Kidney glomerular epithelial cell (primary cell): ENCODE measurements around the gene LY6G5B.

Experiments
- DNase-seq: peaks from one replicate; lab custom pipeline; 2025; lab: John Stamatoyannopoulos, UW

The LY6G5B gene

DNA sequence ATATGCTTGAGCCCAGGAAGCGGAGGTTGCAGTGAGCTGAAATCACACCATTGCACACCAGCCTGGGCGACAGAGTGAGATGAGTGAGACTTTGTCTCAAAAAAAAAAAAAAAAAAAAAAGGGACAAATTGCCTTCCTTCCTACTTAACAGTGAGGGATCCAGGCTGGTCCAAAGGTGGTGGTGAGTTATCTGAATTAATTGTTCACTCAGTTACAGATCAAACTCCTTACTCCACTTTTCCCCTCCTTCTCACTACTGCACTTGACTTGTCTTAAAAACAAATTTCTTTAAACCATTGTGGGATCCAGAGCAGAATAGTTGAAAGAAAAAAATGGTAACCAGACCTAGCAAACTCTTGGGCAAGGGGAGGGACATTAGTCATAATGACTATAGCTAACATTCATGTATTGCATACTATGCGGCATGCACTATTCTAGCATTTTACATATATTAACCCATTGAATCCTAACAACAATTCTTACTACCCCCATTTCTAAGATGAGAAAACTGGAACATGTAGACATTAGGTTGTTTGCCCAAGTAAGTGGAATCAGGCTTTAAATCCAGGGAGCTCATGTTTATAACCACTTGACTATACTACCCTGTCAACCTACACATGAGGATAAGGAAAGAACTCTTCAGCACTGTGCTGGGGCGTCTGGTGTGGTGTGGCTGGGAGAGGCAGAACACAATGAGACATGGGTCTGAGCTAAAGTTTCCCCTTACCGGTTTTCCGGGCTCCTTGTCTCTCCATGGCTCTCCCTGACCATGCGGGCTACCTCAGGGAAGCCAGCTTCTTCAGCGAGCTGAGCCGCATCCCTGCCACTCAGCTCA is 6.4 kb upstream of the LY6G5B start:
- DNase-seq, result no peak

DNA sequence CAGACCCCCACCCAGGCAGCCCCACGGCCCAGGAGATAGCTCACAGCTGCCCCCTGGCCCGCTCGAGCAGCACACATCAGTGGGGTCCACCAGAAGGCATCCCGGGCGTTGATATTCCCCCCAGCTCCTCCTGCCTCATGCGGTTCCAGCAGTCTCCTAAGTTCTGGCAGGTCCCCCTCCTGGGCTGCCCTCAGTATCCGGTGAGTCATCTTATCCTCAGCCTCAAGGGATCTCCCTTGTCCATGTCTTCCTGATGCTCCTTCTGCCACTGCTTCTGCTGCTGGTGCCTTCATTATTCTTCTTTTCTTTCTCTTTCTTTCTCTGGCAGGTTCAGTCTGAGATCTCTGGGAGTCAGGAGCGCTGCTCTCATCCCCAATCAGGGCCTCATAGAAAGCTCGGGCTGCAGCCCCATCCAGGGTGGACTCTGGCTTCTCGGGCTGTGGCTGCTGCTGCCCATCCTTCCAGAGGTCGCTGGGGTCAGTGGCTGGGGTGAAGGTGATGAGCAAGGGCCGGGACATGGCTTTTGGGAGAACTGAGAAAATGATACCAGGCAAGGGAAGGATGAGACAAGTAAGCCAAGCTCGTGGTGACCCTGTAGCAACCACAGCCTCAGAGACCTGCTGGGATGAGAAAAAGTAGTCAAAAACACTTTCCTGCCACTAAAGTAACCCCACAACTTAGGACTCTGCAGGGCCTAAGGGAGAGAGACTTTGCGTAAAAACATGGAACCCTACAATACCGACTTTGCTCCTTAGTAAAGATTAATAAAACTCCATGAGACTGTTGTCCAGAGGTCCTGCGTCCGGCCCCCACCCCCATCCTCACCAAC is 5.6 kb upstream of the LY6G5B start:
- no peak for DNase-seq

DNA sequence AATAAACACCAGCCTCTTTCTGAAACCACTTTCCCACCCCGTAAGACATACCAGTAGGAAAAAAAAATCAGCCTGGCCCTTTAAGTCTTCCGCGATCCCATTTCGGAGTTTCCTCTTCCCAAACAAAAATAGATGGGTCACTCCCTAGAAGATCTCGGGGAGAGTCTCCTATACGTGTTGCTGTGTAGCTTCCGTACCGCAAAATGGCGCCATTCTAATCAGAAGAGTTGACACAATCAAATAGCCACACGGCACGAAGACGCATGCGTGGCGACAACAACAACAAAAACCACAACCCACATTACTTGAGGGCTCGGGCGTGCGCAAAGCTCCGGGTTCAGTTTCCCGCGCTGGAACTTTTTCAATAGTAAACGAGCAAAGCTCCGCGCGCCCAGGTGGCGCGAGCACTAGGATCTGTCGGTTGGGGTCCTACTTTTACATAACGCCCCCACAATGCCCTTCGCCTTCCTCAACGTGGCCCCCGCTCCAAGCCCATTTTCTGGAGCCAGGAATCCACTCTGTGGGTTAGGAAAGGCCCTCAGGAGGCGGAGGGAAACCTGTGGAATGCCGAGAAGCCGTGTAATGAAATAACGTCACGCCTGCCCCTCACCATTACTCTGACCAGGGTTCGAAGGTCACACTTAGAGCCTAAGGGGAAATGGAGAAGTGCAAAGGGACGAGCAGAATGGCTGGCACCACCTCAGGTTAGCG is 4.8 kb upstream of the LY6G5B start, which contains the start of gene GPANK1:
TSS of gene GPANK1 (minus strand) at position 208 of the 711 bp plus-strand sequence. CDS start 519 bp downstream, outside the sequence.
- DNase-seq, result peak; percentile 86

DNA sequence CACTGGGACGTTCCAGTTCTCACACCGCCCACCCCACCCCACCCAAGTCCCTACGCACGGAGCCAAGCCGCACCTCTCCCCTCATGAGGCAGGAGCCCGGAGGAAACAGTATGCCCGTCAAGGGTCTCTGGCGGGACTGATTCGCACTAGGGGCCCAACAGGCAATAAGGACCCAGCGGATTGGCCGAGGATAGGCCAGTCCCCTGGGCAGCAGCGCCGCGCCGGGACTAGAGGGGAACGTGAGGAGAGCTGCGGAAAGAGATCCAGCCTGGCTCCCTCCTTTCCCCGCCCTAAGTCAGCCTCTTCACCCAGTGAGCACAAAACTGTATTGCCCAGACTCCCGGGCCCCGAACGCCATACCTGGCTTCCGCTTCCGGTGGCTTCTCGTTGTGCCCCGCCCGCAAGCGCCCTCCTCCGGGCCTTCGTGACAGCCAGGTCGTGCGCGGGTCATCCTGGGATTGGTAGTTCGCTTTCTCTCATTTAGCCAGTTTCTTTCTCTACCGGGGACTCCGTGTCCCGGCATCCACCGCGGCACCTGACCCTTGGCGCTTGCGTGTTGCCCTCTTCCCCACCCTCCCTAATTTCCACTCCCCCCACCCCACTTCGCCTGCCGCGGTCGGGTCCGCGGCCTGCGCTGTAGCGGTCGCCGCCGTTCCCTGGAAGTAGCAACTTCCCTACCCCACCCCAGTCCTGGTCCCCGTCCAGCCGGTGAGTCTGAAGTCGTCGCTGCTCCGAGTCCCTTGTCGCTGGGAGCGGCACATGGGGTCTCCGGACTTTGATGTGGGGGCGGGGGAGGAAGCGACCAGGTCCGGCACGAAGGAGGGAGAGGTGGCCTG is 4.1 kb upstream of the LY6G5B start, which contains the start of gene CSNK2B:
TSS of gene CSNK2B (plus strand) at position 580 of the 836 bp plus-strand sequence. CDS start 752 bp downstream, outside the sequence.
- peak; percentile 94 for DNase-seq

DNA sequence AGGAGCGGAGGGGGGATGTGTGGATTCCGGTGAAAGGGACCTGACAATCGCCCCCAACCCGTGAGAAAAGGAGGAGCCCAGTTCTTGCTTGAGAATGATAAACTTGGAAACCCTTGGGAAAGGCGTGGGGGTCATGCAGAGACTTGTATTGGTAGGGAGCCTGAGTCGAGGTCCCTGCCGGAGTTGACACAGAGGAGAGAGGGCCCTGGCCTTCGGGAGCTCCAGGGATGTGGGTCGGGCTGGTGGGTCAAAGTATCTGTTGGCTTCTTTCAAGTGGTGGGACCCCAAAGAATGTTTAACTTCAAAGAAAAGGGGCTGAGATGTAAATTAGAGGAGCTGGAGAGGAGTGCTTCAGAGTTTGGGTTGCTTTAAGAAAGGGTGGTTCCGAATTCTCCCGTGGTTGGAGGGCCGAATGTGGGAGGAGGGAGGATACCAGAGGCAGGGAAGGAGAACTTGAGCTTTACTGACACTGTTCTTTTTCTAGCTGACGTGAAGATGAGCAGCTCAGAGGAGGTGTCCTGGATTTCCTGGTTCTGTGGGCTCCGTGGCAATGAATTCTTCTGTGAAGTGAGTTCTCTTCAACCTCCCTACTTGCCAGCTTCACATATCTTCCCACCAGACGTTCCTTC is 3.3 kb upstream of the LY6G5B start:
- DNase-seq, result no peak

DNA sequence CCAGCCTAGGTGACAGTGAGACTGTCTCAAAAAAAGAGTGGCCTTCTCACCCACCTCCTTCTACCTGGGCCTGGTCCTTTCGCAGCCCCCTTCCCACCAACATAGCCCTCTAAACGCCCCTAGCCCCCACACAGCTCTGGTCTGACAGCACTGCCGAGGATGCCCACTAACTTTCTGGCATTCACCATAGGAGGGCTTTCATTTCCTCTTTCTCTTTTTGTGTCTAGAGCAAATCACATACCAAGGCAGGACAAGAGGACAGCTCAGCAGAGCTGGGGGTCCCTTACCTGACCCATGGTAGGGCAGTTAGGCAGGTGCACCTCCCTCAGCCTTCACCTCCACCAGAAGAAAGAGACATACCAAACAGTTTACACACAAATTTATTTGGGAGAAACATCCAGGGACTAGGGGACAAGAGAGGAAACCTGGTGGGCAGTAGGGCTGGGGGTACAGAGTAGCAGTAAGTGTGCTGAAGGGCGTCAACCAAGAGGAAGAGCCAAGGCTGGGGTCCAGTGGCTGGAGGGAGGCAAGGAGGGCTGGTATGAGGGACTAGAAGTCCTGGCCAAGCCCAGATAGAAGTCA is 6.6 kb downstream of the LY6G5B start:
- no peak for DNase-seq

DNA sequence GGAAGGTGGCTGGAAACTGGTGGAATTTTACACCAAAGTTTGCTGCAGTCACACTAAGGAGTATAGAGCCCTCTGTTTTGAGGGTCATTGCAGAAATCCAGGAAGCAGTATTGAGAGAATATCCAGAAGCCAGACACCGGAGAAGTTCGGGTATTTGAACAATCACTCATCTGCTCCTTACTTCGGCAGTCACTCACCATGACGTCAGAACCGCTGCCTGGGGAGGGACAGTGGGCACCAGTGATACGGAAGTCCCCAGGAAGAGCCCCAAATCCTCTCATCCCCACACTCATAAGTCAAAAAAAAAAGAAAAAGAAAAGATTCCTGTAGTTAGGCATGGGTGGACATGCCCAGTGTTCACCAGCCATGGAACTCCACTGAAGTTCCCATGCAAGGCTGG is 7.1 kb downstream of the LY6G5B start:
- DNase-seq, result no peak

DNA sequence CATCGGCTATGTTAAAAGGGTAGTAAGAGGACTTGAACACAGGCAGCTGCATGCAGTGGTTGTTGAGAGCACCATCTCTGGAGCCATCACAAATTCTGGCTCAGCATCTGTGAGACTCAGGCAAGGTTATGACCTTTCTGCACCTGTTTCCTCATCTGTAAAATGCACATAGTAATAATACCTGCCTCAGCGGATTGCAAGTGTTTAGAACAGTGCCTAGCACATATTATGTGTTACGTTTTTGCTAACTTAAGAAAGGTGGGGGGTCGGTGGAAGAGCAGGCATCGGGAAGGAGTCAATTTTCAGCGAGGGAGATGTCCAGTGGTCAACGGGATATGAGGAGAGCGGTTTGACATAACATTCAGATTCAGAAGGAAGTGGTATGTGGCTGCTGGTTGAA is 8.2 kb downstream of the LY6G5B start:
- no peak for DNase-seq

DNA sequence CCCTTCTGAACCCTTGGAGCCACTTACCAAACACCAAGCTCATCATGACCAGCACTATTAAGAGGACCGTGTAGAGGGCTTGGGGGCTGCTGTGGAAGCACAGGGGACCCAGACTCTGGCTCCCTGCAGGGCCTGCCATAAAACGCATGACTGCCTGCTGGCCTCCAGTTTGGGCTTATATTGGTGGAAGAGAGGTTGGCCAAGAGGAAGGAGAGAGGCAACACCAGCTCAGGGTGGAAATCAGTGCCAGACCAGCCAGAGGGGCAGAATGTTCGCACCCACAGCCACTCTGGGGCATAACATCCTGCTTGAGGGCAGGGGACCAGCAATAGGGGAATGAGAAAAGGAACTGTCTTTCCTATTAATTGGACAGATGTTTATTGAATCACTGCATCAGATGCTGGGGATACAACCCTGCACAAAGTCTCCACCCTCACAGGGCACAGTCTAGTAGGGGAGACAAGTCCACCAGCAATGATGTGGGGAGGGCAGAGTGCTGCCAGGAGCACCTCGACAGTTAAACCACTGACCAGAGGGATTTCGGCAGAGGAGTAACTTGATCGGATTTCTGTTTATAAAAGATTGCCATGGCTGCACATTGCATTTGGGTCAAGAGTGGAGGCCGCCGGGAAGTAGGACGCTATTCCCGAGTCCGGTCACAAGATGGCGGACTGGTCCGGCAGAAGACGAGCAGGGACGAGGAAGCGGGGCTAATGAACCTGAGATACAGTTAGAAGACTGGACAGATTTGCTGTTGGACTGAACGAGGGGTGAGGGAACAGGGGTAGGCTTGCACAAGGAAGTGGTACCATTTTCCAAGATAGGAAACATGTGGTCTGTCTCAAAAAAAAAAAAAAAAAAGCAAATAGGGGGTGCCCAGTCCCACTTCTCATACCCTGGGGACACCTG is 10.7 kb downstream of the LY6G5B start, which contains the start of gene LY6G5C:
TSS of gene LY6G5C (minus strand) at position 842 of the 909 bp plus-strand sequence. CDS start at position 148, 694 bp downstream.
- DNase-seq, result peak; percentile 76

DNA sequence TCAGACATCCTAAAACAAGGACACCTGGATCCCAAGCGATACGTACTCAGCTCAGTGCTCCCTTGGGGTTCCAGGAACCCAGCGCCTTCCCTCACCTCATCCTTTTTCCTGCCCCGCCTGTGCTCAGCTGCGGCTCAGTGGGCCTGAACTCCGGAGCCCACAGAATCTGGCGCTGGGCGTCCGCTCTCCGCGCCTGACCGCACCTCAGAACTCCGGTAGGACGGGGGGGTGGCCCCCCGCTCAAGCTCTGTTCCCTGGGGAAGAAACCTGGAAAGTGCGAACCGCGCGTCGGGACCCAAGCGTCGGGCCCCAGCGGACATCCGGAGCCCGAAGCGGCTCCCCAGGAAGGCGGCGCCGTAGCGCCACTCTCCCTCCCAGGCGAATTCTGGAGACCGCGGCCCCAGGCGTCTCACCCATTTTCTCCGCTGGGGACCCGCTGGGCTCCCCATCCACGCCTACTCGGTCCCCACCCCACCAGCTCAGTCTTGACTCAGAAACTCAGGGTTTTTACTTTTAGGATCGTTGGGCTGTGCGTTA is 11.4 kb downstream of the LY6G5B start:
- peak; percentile 56 for DNase-seq

DNA sequence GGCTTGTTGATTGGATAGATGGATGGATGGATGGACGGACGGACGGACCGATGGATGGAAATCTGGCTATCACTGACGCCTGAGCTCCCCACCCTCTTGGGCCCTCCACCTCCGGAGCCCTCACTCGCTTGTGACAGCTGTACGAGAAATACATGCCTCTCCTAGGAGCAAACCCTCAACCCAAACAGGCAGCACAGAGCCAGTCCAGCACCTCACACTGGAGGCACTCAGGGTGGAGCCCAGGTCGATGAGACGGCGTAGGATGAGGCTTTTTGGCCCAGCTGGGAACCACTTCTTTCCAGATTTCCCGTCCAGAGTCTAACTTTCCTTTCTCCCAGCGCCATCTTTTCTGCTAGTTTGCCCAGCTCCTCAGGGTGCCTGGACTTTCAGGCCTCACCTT is 13.8 kb downstream of the LY6G5B start:
- DNase-seq, result no peak

DNA sequence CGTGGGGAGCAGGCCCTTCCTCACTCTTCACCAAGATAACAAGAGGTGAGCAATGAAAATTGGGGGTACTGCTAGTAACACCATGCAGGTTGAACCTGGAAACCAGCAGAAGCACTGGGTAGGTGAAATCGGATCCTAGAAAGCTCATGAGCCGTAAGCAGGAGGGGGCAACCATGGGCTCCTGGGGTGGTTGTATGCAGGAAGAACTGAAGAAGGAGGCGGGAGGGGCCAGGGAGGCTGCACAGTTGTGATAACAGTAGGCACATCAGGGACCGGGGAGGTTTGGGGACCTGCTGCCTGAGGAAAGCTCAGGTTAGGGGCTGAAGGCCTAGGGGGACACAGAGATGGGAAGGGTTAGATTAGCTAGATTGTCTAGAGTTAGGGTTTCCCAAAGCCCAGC is 16.7 kb downstream of the LY6G5B start:
- no peak for DNase-seq

DNA sequence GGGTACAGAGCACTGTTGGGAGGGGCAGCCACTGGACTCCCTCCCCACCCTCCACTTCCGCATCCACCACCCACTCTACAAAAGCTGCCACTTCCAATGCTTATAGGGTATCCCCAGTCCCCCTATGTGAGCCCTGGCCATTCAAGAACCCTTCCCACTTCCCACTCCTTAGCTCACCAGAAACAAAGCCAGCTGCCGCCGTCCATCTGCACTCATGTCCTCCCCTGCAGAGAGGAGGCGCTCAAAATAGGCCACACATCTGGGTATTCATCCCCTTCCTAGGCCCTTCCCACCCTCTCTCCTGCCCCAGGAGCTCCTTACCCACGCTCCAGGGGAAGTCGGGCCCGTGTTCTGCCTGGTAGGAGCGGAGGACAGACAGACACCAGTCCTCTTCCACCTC is 17.5 kb downstream of the LY6G5B start:
- no peak for DNase-seq

DNA sequence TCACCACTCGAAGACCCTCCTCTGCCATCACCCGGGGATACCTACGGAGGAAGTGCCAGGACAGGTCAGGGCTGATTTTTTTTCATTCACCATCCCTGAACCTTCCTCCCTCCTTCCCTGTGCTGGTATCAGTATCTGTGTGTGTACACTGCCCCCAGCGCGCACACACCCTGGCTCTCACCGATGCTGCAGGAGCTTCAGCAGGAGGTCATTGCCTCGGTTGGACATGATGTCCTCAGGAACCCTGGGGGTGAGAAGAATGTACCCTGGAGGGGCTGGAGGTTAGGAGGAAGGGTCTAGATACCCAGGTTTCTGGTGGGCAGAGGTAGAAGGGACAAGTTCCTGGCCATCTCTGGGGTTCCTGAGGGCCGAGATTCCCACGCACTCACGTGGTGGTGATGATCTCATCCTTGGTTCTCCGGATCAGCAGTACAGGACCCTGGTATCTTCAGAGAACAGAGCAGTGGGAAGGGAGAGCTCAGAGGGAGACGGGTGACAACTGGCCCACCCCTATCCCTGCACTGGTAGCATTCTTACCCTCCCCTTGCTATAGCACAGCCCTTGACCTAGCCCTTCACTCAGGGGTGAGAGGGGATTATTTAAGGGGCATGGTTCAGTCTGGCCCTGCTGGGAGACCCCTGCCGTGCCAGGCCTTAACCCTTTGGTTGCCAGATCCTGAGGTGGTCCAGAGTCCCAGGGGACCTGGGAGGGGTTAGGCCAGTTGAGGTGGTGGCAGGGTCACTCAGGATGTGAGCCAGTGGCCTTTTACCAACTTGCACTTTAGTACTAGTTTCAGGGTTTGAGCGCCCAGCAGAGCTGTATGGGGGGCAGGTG is 18.3 kb downstream of the LY6G5B start:
- no peak for DNase-seq

DNA sequence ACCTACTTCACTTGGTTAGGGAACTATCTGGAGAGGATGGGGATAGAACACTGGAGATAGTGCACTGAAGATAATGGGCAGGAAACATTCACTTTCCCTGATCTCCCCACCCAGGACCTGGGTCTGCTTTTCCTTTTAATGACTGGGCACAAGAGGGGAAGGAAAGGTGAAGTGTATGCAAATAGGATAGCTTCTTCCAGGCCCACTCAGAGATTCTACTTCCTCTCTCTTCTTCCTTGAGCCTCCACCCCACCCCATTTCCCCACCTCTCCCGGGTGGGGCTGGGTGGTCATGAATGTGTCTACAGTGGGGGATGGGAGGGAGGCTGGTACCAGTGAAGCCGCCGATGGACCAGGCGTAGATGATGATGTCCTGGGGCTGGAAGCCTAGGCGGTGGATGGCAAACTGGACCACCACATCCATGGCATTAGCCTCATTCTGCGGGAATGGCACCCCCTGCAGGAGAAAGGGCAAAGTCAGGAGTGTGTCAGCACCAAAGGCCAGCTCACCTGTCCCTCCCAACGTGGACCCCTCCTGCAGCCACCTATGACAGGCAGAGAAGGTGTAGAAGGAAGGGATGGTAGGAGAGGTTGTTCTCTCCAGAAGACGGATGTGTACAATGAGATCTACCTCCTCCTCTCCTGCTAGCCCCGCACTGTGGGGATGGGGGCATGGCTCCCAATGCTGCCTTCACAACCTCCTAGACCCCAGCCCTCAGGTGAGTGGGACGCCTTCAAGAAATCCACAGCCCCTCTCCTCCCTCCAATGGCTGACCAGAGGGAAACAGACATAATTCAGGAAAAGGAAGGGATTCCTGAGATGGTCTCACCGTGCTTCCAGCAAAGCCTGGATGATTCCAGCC is 19.7 kb downstream of the LY6G5B start:
- no peak for DNase-seq

DNA sequence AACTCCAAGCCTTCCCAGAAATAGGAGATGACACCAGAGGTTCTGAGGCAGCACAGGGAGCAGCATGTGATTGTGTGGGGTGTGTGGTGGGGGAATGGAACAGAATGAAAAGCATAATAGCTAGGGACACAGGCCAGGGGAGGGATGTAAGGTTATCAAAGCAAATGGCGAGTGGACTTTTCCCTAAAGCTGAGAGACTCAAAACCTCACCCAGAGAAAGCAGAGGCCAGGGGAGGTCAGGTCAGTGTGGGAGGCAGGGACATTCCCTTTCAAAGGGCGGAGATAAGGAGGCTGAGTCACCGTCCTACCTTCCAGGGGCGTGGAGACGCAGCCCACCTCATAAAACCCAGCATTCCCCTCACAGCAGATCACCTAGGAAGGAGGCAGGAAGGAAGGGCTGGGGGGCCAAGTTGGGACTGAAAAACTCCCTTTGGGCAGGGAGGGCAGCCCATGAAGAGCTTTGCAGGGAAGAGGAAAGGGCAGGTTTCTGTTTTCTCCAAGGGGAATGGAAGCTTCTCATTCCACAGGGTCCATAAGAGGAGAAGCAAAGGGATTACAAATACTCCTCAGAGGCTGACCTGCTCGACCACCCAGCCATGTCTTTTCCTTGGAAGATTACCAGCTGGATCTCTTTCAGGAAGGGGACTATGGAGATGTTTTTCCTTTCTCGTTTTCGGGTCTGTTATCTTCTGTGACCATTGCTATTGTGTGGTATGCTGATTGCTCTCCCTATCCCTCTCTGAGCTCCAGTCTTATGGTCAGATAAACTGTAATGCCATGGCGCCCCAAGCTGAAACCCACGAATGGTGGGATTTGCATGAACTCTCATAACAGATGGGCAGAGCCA is 20.7 kb downstream of the LY6G5B start:
- DNase-seq, result peak; percentile 82
